HEK293 (cell line): Measurements from ENCODE around the gene ZBTB17.

Experiments used
- CTCF ChIA-PET: fragments of 350-600 bp; formaldehyde crosslinking; extraction: SDS; loops from one replicate; lab custom pipeline; 2021; ENCODE audit warnings: antibody characterized with exemption; lab: Yijun Ruan, JAX
- POLR2A ChIA-PET: fragments of 300-600 bp; formaldehyde crosslinking; extraction: SDS; loops from one replicate; lab custom pipeline; 2020; ENCODE audit warnings: antibody characterized with exemption, inconsistent platforms; lab: Yijun Ruan, JAX
- H3K27ac ChIP-seq: fragments of 200-500 bp; sonication (Bioruptor generic); 2 replicates; pipeline ENCODE4 v1.5.1; 2014; ENCODE audit warnings: low read depth, low read length, control low read depth, inconsistent platforms; ENCODE audit errors: extremely low read depth
- H3K36me3 ChIP-seq, 2 experiments: fragments of 200-500 bp in 1 of 2; sonication (Bioruptor generic) in 1 of 2; 1 replicate in 1 of 2; 2 replicates in 1 of 2; pipeline ENCODE4 v1.5.1; 2014 to 2017; ENCODE audit warnings: inconsistent platforms in 2 of 2, low read length in 2 of 2; ENCODE audit not compliant: control insufficient read depth in 2 of 2, insufficient read depth in 1 of 2
- H3K4me1 ChIP-seq: fragments of 200-500 bp; sonication (Bioruptor generic); 2 replicates; pipeline ENCODE4 v1.5.1; 2014; ENCODE audit warnings: mild to moderate bottlenecking, low read length, inconsistent platforms; ENCODE audit not compliant: control insufficient read depth, insufficient read depth
- H3K4me3 ChIP-seq: 2 replicates; pipeline ENCODE4 v1.5.1; 2011; ENCODE audit warnings: low read depth, mild to moderate bottlenecking, control low read depth, low read length, moderate library complexity
- H3K9me3 ChIP-seq: fragments of 200-500 bp; sonication (Bioruptor generic); 2 replicates; pipeline ENCODE4 v1.5.1; 2014; ENCODE audit warnings: low read depth, low read length, inconsistent platforms; ENCODE audit not compliant: control insufficient read depth, insufficient read depth
- EGR2 ChIP-seq: fragments of 450-650 bp; formaldehyde crosslinking; IDR thresholded peaks from 2 replicates; pipeline ENCODE4 v1.5.1; 2016; ENCODE audit warnings: low read depth, missing biosample characterization, missing genetic modification characterization
- GLI4 ChIP-seq: fragments of 450-650 bp; formaldehyde crosslinking; IDR thresholded peaks from 2 replicates; pipeline ENCODE4 v1.5.1; 2016; ENCODE audit warnings: missing biosample characterization, missing genetic modification characterization
- GLIS1 ChIP-seq: fragments of 450-650 bp; formaldehyde crosslinking; IDR thresholded peaks from 2 replicates; pipeline ENCODE4 v1.5.1; 2016; ENCODE audit warnings: missing biosample characterization, missing genetic modification characterization
- HOXC10 ChIP-seq: sonication (generic); formaldehyde crosslinking; IDR thresholded peaks from 2 replicates; pipeline ENCODE4 v1.8.1; 2023; ENCODE audit warnings: mild to moderate bottlenecking, missing genetic modification reagents
- TCF7L2 ChIP-seq: IDR thresholded peaks from 2 replicates; pipeline ENCODE4 v1.6.1; 2011; ENCODE audit warnings: low read depth, mild to moderate bottlenecking, inconsistent platforms, low read length, moderate library complexity, borderline replicate concordance
- ZBTB21 ChIP-seq: fragments of 450-650 bp; formaldehyde crosslinking; IDR thresholded peaks from 2 replicates; pipeline ENCODE4 v1.5.1; 2017; ENCODE audit warnings: missing biosample characterization, missing genetic modification characterization
- ZBTB8A ChIP-seq: fragments of 450-650 bp; formaldehyde crosslinking; IDR thresholded peaks from 2 replicates; pipeline ENCODE4 v1.5.1; 2016; ENCODE audit warnings: missing biosample characterization, missing genetic modification characterization
- ZFHX2 ChIP-seq: fragments of 450-650 bp; formaldehyde crosslinking; conservative IDR thresholded peaks from 2 replicates; pipeline ENCODE4 v1.5.1; 2016; ENCODE audit warnings: missing biosample characterization, missing genetic modification characterization
- ZNF184 ChIP-seq: fragments of 450-650 bp; IDR thresholded peaks from 2 replicates; pipeline ENCODE4 v1.5.1; 2018; ENCODE audit warnings: missing biosample characterization, mild to moderate bottlenecking, missing genetic modification characterization
- ZNF560 ChIP-seq: fragments of 450-650 bp; formaldehyde crosslinking; IDR thresholded peaks from 2 replicates; pipeline ENCODE4 v1.5.1; 2017; ENCODE audit warnings: missing biosample characterization, missing genetic modification characterization, borderline replicate concordance
- ZNF664 ChIP-seq: fragments of 450-650 bp; formaldehyde crosslinking; IDR thresholded peaks from 2 replicates; pipeline ENCODE4 v1.5.1; 2016; ENCODE audit warnings: missing biosample characterization, missing genetic modification characterization
- ZNF776 ChIP-seq: fragments of 450-650 bp; formaldehyde crosslinking; IDR thresholded peaks from 2 replicates; pipeline ENCODE4 v1.5.0; 2017; ENCODE audit warnings: missing biosample characterization, missing genetic modification characterization, borderline replicate concordance
- ZNF830 ChIP-seq: fragments of 450-650 bp; IDR thresholded peaks from 2 replicates; pipeline ENCODE4 v1.5.0; 2018; ENCODE audit warnings: missing biosample characterization, missing genetic modification characterization, low read depth, mild to moderate bottlenecking, moderate library complexity
- TF ChIP-seq, protein P1 (sequence below): fragments of 450-650 bp; formaldehyde crosslinking; IDR thresholded peaks from 2 replicates; pipeline ENCODE4 v1.5.1; 2017; ENCODE audit warnings: missing biosample characterization, missing genetic modification characterization
- TF ChIP-seq, protein P2 (sequence below): fragments of 450-650 bp; IDR thresholded peaks from 2 replicates; pipeline ENCODE4 v1.5.1; 2018; ENCODE audit warnings: missing biosample characterization, mild to moderate bottlenecking, missing genetic modification characterization
- TF ChIP-seq, protein P3 (sequence below): fragments of 450-650 bp; formaldehyde crosslinking; IDR thresholded peaks from 2 replicates; pipeline ENCODE4 v1.5.1; 2016; ENCODE audit warnings: missing biosample characterization, missing genetic modification characterization
- TF ChIP-seq, protein P4 (sequence below): fragments of 450-650 bp; formaldehyde crosslinking; IDR thresholded peaks from 2 replicates; pipeline ENCODE4 v1.5.1; 2016; ENCODE audit warnings: missing biosample characterization, missing genetic modification characterization
- TF ChIP-seq, protein P5 (sequence below): fragments of 450-650 bp; formaldehyde crosslinking; IDR thresholded peaks from 2 replicates; pipeline ENCODE4 v1.5.1; 2017; ENCODE audit warnings: missing biosample characterization, missing genetic modification characterization
- TF ChIP-seq, protein P6 (sequence below): fragments of 450-650 bp; formaldehyde crosslinking; IDR thresholded peaks from 2 replicates; pipeline ENCODE4 v1.5.1; 2017; ENCODE audit warnings: missing biosample characterization, missing genetic modification characterization

ZBTB17 gene

DNA sequence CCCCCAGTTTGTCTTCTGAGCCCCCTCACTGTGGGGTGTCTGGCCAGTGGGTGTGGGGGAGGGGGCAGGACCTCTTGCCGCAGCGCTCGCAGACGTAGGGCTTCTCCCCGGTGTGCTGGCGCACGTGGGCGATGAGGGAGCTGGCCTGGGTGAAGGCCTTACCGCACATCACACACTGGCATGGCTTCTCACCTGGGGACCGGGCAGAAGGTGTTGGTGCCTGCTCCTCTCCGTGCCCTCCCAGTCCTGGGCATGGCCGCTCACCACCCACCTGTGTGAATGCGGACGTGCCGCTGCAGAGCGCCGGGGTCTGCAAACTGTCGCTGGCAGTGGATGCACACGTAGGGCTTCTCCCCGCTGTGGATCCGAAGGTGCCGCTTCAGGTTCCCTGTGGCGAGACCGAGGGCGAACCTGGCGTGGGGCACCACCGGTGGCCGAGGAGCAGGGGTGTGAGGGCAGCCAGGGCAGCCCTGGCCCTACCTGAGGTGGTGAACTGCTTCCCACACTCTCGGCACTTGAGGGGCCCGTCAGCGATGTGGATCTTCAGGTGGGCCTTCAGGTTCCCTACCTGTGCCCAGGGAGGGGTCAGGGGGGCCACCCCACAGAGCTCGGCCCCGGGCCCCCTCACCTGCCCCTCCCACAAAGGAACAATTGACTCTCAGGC lies 32.4 kb downstream of the ZBTB17 start (continued):
- TF ChIP-seq, protein P1, sequence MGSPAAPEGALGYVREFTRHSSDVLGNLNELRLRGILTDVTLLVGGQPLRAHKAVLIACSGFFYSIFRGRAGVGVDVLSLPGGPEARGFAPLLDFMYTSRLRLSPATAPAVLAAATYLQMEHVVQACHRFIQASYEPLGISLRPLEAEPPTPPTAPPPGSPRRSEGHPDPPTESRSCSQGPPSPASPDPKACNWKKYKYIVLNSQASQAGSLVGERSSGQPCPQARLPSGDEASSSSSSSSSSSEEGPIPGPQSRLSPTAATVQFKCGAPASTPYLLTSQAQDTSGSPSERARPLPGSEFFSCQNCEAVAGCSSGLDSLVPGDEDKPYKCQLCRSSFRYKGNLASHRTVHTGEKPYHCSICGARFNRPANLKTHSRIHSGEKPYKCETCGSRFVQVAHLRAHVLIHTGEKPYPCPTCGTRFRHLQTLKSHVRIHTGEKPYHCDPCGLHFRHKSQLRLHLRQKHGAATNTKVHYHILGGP (tag by site-specific recombination): no peak
- TF ChIP-seq, protein P2, sequence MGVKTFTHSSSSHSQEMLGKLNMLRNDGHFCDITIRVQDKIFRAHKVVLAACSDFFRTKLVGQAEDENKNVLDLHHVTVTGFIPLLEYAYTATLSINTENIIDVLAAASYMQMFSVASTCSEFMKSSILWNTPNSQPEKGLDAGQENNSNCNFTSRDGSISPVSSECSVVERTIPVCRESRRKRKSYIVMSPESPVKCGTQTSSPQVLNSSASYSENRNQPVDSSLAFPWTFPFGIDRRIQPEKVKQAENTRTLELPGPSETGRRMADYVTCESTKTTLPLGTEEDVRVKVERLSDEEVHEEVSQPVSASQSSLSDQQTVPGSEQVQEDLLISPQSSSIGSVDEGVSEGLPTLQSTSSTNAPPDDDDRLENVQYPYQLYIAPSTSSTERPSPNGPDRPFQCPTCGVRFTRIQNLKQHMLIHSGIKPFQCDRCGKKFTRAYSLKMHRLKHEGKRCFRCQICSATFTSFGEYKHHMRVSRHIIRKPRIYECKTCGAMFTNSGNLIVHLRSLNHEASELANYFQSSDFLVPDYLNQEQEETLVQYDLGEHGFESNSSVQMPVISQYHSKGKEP (tag by site-specific recombination): no peak
- TF ChIP-seq ZNF664 (tag by site-specific recombination) (no peak), GLIS1 (no peak)
- TF ChIP-seq, protein P3, sequence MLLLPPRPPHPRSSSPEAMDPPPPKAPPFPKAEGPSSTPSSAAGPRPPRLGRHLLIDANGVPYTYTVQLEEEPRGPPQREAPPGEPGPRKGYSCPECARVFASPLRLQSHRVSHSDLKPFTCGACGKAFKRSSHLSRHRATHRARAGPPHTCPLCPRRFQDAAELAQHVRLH (tag by site-specific recombination): no peak

DNA sequence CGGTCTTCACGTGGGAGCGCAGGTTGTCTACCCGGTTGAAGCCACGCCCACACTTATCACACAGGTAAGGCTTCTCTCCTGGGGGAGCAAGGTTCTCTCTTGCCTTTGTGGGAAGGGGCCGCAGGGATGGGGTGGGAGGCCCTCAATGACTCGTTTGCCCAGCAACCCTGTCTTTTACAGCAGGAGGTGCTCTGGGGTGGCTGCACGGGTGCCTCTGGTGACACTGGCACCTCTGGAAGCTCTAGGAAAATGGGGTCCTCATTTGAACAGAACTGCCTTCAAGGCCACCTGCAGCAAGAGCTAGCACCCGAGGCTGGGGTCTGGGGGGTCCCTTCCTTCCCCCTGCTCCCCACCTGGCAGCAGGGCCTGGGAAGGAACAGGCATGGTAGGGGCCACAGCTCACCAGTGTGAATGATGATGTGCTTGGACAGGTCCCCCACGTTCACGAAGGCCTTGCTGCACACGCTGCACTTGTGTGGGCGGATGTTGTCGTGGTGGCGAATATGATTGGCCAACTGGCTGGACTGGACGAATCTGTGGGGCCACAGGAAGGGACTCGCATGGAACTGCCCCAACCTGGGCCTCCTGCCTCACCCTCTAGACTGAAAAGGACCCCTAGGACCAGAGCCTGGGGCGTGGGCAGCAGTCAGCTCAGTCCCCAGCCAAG lies 33.1 kb downstream of the ZBTB17 start:
- Histone ChIP-seq H3K4me3 (no peak overlapping the region), H3K36me3 (peaks cover 0 to 99% of the 10 kb centered on the region in 2 experiments; a peak in 2 of 3 replicates), H3K4me1 (no peaks in the 10 kb centered on the region), H3K9me3 (no peaks in the 10 kb centered on the region), H3K27ac (no peak overlapping the region)
- CTCF ChIA-PET: interaction anchor here (0.6 to 0.7 kb wide), 2 partner anchors 148 to 171 kb away, joined by 3 read pairs; no protein-coding TSS in a partner anchor
- TF ChIP-seq, protein P4, sequence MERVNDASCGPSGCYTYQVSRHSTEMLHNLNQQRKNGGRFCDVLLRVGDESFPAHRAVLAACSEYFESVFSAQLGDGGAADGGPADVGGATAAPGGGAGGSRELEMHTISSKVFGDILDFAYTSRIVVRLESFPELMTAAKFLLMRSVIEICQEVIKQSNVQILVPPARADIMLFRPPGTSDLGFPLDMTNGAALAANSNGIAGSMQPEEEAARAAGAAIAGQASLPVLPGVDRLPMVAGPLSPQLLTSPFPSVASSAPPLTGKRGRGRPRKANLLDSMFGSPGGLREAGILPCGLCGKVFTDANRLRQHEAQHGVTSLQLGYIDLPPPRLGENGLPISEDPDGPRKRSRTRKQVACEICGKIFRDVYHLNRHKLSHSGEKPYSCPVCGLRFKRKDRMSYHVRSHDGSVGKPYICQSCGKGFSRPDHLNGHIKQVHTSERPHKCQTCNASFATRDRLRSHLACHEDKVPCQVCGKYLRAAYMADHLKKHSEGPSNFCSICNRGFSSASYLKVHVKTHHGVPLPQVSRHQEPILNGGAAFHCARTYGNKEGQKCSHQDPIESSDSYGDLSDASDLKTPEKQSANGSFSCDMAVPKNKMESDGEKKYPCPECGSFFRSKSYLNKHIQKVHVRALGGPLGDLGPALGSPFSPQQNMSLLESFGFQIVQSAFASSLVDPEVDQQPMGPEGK: 0 out of 2 replicates have a peak, but pooled peaks have one; percentile 37
- TF ChIP-seq EGR2 (0 out of 2 replicates have a peak, but pooled peaks have one; percentile 10), ZBTB21 (tag by site-specific recombination) (no peak), ZNF776 (tag by site-specific recombination) (no peak), ZBTB8A (no peak), ZNF184 (no peak), ZFHX2 (tag by site-specific recombination) (peak; percentile 37), TCF7L2 (no peak), ZNF560 (tag by site-specific recombination) (no peak), HOXC10 (CRISPR knock-in tag) (no peak), GLI4 (tag by site-specific recombination) (no peak), ZNF830 (no peak)
- TF ChIP-seq, protein P5, sequence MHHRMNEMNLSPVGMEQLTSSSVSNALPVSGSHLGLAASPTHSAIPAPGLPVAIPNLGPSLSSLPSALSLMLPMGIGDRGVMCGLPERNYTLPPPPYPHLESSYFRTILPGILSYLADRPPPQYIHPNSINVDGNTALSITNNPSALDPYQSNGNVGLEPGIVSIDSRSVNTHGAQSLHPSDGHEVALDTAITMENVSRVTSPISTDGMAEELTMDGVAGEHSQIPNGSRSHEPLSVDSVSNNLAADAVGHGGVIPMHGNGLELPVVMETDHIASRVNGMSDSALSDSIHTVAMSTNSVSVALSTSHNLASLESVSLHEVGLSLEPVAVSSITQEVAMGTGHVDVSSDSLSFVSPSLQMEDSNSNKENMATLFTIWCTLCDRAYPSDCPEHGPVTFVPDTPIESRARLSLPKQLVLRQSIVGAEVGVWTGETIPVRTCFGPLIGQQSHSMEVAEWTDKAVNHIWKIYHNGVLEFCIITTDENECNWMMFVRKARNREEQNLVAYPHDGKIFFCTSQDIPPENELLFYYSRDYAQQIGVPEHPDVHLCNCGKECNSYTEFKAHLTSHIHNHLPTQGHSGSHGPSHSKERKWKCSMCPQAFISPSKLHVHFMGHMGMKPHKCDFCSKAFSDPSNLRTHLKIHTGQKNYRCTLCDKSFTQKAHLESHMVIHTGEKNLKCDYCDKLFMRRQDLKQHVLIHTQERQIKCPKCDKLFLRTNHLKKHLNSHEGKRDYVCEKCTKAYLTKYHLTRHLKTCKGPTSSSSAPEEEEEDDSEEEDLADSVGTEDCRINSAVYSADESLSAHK (tag by site-specific recombination): no peak
- TF ChIP-seq, protein P6, sequence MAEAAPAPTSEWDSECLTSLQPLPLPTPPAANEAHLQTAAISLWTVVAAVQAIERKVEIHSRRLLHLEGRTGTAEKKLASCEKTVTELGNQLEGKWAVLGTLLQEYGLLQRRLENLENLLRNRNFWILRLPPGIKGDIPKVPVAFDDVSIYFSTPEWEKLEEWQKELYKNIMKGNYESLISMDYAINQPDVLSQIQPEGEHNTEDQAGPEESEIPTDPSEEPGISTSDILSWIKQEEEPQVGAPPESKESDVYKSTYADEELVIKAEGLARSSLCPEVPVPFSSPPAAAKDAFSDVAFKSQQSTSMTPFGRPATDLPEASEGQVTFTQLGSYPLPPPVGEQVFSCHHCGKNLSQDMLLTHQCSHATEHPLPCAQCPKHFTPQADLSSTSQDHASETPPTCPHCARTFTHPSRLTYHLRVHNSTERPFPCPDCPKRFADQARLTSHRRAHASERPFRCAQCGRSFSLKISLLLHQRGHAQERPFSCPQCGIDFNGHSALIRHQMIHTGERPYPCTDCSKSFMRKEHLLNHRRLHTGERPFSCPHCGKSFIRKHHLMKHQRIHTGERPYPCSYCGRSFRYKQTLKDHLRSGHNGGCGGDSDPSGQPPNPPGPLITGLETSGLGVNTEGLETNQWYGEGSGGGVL (tag by site-specific recombination): no peak
- POLR2A ChIA-PET: interaction anchor here (0.6 kb wide), 1 partner anchor 175 kb away, joined by 4 read pairs; no protein-coding TSS in a partner anchor
